Ovary (tissue), 9 donors: ENCODE measurements around the gene PODXL. TPM values are rescaled to one million over a fixed set of nuclear protein-coding genes. Genes with fewer than 3 reads are reported as not detected.
A peak's percentile ranks its signal among the peaks of the same experiment; 100 is the strongest.
"Not testable (repeated sequence)": the region's sequence is repeated elsewhere in the genome, so short reads cannot be mapped to it uniquely, and the experiment has no call there.

Source experiments
- DNase-seq, 5 donors: peaks; one replicate each; pipeline ENCODE4 v3.0.0-alpha.2; 2019 to 2020
- H3K27ac ChIP-seq, 2 donors: fragments of 200-600 bp; one replicate each; pipeline versions ENCODE4 v1.5.1 to v1.8.0; 2019 to 2022
- H3K27me3 ChIP-seq: fragments of 200-600 bp; one replicate; pipeline ENCODE4 v1.8.0; 2022
- H3K36me3 ChIP-seq: fragments of 200-600 bp; sonication (generic); one replicate; pipeline ENCODE4 v1.5.1; 2019
- H3K4me1 ChIP-seq: one replicate; pipeline ENCODE4 v1.8.1; 2013; ENCODE audit warnings: mild to moderate bottlenecking, moderate library complexity; ENCODE audit not compliant: insufficient read depth
- H3K4me3 ChIP-seq: fragments of 200-600 bp; sonication (generic); one replicate; pipeline ENCODE4 v1.5.1; 2017
- H3K9me3 ChIP-seq, 2 donors: fragments of 200-600 bp in 1 of 2; sonication (generic) in 1 of 2; one replicate each; pipeline versions ENCODE4 v1.5.1 to v1.8.1; 2013 to 2019; ENCODE audit warnings: mild to moderate bottlenecking in 1 of 2, moderate library complexity in 1 of 2
- CTCF ChIP-seq, 3 donors: fragments of 450-650 bp in 2 of 3; fragments of 200-600 bp in 1 of 3; IDR thresholded peaks; one replicate each; pipeline versions ENCODE4 v1.5.1 to v1.8.0; 2016 to 2022; ENCODE audit warnings: antibody characterized with exemption in 3 of 3, mild to moderate bottlenecking in 1 of 3
- EP300 ChIP-seq: sonication (generic); formaldehyde crosslinking; IDR thresholded peaks from one replicate; pipeline ENCODE4 v1.6.1; 2017; ENCODE audit warnings: antibody characterized with exemption
- POLR2A ChIP-seq: fragments of 450-650 bp; IDR thresholded peaks from one replicate; pipeline ENCODE4 v1.6.1; 2017; ENCODE audit warnings: antibody characterized with exemption, mild to moderate bottlenecking, moderate library complexity
- WGBS, 3 donors: extraction: QIAGEN DNeasy Blood & Tissue Kit in 1 of 3; methylation state at CpG; one replicate each; pipeline versions ENCODE4 v1.1.5 to v1.1.7; 2013 to 2017; 5-methylcytosine and 5-hydroxymethylcytosine counted together
- intact Hi-C, 4 donors: fragments of 100-400 bp; cut with DNase I; formaldehyde crosslinking; loops; one replicate each; pipeline versions ENCODE4 v1.11.0 to v1.15.1; 2022 to 2023
- polyA plus RNA-seq, 2 donors: library from polyadenylated mRNA; stranded (reverse); fragments of 200-250 nt in 1 of 2; fragments of 350-450 nt in 1 of 2; fragmentation: Illumina TruSeq in 1 of 2; extraction: RNeasy Lipid Tissue Mini Kit (QIAGEN cat#74804) in 1 of 2; gene quantifications; one replicate each; pipeline ENCODE4 v1.2.3, GENCODE V29; 2013 to 2014
- total RNA-seq, 7 donors: library from RNA; depleted of rRNA in 2 of 7; stranded (reverse); fragments of >200 nt in 2 of 7; fragmentation: NEBNext Ultra II Directional in 3 of 7; extraction: Animal tissue kit (Norgen Biotek cat#: 25700) in 3 of 7; gene quantifications; one replicate each; pipeline versions ENCODE4 v1.1.0 to v1.2.4, GENCODE V29; 2016 to 2023
- donor health status: DM: no; HTN: no; CAD: no; lungs with moderate emphysema.
- donor health status: DM: no; HTN: no; CAD: no.
- donor health status: Bipolar disorder and iron deficiency.
- donor health status: DM: yes; HTN: yes; CAD: no.
- donor health status: DM: no; HTN: no; CAD: no.
- donor health status: DM: yes; HTN: yes; CAD: no.

PODXL gene
- total and polyA plus RNA-seq, 9 donors: 13.2 to 85.1 (median 34.8) TPM

DNA sequence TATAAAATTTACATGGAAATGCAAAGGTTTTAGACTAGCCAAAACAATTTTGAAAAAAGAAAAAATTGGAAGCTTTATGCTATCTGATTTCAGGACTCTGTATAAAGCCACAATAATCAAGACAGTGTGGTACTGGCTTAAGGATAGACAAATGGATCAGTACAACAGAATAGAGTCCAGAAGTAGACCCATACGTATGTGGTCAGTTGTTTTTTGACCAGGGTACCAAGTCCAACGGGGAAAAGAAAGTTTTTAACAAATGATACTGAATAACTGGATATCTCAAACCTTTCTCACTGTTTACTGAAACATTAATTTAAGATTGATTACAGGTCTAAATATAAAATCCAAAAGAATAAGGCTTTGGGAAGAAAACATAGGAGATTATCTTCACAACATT is 79.7 kb downstream of the PODXL start:
- H3K36me3 ChIP-seq: no peaks in the 10 kb centered on the region
- DNase-seq: no peak
- H3K27me3 ChIP-seq: no peaks in the 10 kb centered on the region
- intact Hi-C loops: no loop called here
- H3K27ac ChIP-seq: no peak overlapping the region
- 83 to 89% (median 89%) methylated on average over 2 of the region's 2 CpGs for WGBS, 3 donors
- H3K4me1 ChIP-seq: peaks cover 3% of the 10 kb centered on the region
- H3K4me3 ChIP-seq: no peak overlapping the region
- no peaks in the 10 kb centered on the region for H3K9me3 ChIP-seq
- TF ChIP-seq CTCF (IDR thresholded peaks at IDR 0.05) (no peak), EP300 (no peak), POLR2A (no peak)

DNA sequence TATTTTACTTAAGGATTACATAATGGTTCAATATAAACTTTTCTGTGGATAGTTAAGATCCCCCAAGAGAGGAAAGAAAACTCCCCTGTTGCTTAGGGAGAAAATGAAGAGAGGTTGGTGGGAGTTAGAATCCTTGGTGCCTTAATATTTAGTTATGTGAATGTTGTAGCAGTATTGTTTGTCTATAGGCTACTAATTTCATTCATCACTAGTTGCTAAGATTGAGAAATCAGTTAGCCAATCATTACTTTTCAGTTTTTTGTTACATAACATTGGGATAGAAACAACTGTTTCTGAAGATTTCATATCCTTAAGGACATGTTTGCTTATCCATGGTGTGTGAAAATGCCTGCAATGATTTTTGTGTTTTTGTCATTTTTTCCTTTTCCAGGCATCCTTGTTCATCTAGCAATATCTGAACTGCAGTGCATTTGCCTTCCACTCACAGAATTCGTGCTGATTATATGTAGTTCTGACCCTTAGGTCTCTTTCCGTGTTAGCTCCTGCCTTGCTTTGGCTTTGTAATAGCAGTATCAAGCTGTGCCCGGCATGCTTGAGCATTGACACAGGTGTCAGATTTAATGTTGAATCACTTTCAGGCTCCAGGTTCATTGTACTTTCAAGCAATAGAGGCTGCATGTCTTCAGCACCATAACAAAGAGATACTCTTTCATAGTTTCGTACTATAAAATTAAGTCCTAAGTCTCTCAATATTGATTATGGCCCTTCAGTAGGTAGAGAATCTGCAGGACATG is 85.0 kb downstream of the PODXL start:
- DNase-seq: no peak
- no peaks in the 10 kb centered on the region for H3K9me3 ChIP-seq
- 37 to 40% (median 38%) methylated on average over 4 of the region's 4 CpGs for WGBS, 3 donors
- H3K4me1 ChIP-seq: peaks cover 3% of the 10 kb centered on the region
- no peaks in the 10 kb centered on the region for H3K36me3 ChIP-seq
- H3K27me3 ChIP-seq: no peaks in the 10 kb centered on the region
- no peak overlapping the region for H3K4me3 ChIP-seq
- TF ChIP-seq POLR2A (no peak), EP300 (no peak), CTCF (IDR thresholded peaks at IDR 0.05) (no peak)
- H3K27ac ChIP-seq: peak overlapping the region in 1 of 2 donors; percentile 21
- intact Hi-C loops: no loop called here

DNA sequence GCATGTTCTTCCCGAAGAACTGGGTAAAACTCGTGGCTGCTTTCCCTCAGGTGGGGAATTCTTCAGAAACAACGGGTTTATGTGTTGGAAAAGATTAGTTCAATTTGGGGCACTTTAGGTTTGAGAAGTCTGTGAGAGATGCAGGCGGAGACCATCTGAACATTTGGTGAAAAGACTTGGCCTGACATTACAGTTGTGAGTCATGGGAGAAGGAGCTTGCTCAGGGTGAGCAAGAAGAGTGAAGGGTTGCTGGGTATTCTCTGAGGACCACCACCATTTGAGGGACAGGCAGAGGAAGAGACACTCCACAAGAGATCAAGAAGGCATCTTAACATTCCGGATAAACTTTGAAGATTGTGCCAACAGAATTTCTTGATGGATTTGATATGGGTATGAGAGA is 88.6 kb downstream of the PODXL start:
- no peak overlapping the region for H3K27ac ChIP-seq
- no peaks in the 10 kb centered on the region for H3K36me3 ChIP-seq
- no peaks in the 10 kb centered on the region for H3K27me3 ChIP-seq
- intact Hi-C loops: no loop called here
- TF ChIP-seq CTCF (IDR thresholded peaks at IDR 0.05) (no peak), POLR2A (no peak), EP300 (no peak)
- H3K4me1 ChIP-seq: peaks cover 3% of the 10 kb centered on the region
- H3K4me3 ChIP-seq: no peak overlapping the region
- H3K9me3 ChIP-seq: no peaks in the 10 kb centered on the region
- no peak for DNase-seq
- WGBS, 3 donors: 93 to 95% (median 95%) methylated on average over 5 of the region's 5 CpGs

- no peaks in the 10 kb centered on the region for H3K9me3 ChIP-seq
- intact Hi-C loops: no loop called here
- no peak for DNase-seq
- no peak for TF ChIP-seq CTCF (IDR thresholded peaks at IDR 0.05)
- no peak for TF ChIP-seq POLR2A
- TF ChIP-seq EP300: no peak
- 88 to 97% (median 89%) methylated on average over 12 of the region's 12 CpGs for WGBS, 3 donors
- H3K4me3 ChIP-seq: no peak overlapping the region
- H3K27me3 ChIP-seq: no peaks in the 10 kb centered on the region
- no peaks in the 10 kb centered on the region for H3K36me3 ChIP-seq
- no peak overlapping the region for H3K27ac ChIP-seq
- H3K4me1 ChIP-seq: no peaks in the 10 kb centered on the region
Measured at GRCh38 chr7:131466735-131467365, 89.6 kb downstream of the PODXL start.

DNA sequence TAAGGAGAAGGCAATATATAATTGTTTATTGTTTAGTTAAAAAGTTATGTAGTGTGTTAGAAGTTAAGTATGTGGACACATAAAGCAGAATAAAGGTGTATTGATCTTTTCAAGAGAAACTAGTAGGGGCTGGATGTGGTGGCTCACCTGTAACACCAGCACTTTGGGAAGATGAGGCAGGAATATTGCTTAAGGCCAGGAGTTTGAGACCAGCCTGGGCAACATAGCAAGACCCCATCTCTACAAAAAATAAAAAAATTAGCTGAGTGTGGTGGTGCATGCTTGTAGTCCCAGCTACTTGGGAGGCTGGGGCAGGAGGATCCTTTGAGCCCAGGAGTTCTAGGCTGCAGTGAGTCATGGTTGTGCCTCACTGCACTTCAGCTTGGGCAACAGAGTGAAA is 93.7 kb downstream of the PODXL start:
- H3K4me1 ChIP-seq, H3K27me3 ChIP-seq, DNase-seq, H3K9me3 ChIP-seq, H3K36me3 ChIP-seq, H3K4me3 ChIP-seq, H3K27ac ChIP-seq, intact Hi-C loops: not testable (repeated sequence)
